GM23338 (cell line): ENCODE data around the gene GALNT9. TPM values are rescaled to one million over a fixed set of nuclear protein-coding genes. Genes with fewer than 3 reads are reported as not detected.

Experiments
- CREB1 ChIP-seq: fragments of 250-450 bp; sonication (Bioruptor Pico); IDR thresholded peaks from 2 replicates; pipeline ENCODE4 v1.5.0; 2020; ENCODE audit warnings: low read depth, mild to moderate bottlenecking, moderate library complexity
- EZH2 ChIP-seq: fragments of 200-600 bp; sonication (generic); IDR thresholded peaks from one replicate; pipeline ENCODE4 v1.8.0; 2017; ENCODE audit warnings: antibody characterized with exemption, mild to moderate bottlenecking, low read depth; ENCODE audit not compliant: unreplicated experiment
- EZH2phosphoT487 ChIP-seq: fragments of 200-600 bp; sonication (generic); IDR thresholded peaks from one replicate; pipeline ENCODE4 v1.8.1; 2018; ENCODE audit warnings: antibody characterized with exemption; ENCODE audit not compliant: unreplicated experiment
- POLR2AphosphoS5 ChIP-seq: IDR thresholded peaks from 2 replicates; pipeline ENCODE4 v1.6.1; 2016; ENCODE audit warnings: antibody characterized with exemption, low read depth
- REST ChIP-seq: IDR thresholded peaks from one replicate; pipeline ENCODE4 v1.6.1; 2018; ENCODE audit warnings: antibody characterized with exemption; ENCODE audit not compliant: unreplicated experiment
- ZNF331 ChIP-seq: fragments of 250-450 bp; sonication (Bioruptor Pico); IDR thresholded peaks from 2 replicates; pipeline ENCODE4 v1.5.0; 2020; ENCODE audit warnings: low read depth, mild to moderate bottlenecking, moderate library complexity
- polyA plus RNA-seq: library from polyadenylated mRNA; unstranded; fragments of >200 nt; fragmentation: Nextera tagmentation; extraction: Ambion mirVana; gene quantifications from 2 replicates; pipeline ENCODE4 v1.2.1, GENCODE V29; 2016
- total RNA-seq: library from RNA; depleted of rRNA; stranded (reverse); fragments of >200 nt; shearing (Covaris generic); gene quantifications from 2 replicates; pipeline ENCODE4 v1.2.3, GENCODE V29; 2014
- TF ChIP-seq, protein P1 (sequence below): fragments of 250-450 bp; sonication (Bioruptor Pico); IDR thresholded peaks from 2 replicates; pipeline ENCODE4 v1.5.0; 2020; ENCODE audit warnings: mild to moderate bottlenecking, moderate library complexity

GALNT9 gene
- total and polyA plus RNA-seq, 2 experiments from 2014 or later: 0.81 to 2.5 TPM

DNA sequence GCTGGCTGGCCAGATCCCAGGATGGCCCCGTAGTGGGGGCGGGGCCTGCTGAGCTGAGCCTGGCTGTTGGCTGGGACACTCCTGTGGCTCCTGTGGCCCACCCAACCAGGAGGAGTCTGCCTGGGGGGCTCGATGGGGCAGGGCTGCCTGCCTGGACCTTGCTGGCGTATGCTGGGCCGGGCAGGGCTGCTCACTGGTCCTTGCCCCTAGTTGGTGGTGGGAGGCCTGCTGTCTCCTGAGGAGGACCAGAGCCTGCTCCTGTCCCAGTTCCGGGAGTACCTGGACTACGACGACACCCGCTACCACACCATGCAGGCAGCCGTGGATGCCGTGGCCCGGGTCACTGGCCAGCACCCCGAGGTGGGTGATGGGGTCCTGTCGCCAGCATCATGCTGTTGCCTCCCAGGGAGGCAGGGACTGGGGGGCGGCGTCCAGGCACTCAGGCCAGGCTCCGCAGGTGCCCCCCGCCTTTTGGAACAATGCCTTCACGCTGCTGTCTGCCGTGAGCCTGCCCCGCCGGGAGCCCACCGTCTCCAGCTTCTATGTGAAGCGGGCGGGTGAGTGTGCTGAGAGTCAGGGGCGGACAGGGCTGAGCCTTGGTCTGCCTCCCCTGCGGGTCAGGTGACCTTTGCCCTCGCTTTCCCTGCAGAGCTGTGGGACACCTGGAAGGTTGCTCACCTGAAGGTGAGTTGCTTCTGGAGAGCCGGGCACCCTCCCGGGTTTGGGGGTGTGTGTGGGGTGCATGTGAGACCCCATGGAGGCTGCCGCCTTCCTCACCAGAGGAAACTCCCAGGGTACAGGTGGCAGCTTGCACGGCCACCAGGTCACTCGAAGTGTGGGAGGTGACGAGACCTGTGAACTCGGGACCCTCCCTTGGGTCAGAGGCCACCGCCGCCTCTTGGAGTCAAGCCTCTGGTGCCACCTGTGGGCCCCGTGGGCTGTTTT lies 181.7 kb downstream of the GALNT9 start (continued):
- TF ChIP-seq, protein P1, sequence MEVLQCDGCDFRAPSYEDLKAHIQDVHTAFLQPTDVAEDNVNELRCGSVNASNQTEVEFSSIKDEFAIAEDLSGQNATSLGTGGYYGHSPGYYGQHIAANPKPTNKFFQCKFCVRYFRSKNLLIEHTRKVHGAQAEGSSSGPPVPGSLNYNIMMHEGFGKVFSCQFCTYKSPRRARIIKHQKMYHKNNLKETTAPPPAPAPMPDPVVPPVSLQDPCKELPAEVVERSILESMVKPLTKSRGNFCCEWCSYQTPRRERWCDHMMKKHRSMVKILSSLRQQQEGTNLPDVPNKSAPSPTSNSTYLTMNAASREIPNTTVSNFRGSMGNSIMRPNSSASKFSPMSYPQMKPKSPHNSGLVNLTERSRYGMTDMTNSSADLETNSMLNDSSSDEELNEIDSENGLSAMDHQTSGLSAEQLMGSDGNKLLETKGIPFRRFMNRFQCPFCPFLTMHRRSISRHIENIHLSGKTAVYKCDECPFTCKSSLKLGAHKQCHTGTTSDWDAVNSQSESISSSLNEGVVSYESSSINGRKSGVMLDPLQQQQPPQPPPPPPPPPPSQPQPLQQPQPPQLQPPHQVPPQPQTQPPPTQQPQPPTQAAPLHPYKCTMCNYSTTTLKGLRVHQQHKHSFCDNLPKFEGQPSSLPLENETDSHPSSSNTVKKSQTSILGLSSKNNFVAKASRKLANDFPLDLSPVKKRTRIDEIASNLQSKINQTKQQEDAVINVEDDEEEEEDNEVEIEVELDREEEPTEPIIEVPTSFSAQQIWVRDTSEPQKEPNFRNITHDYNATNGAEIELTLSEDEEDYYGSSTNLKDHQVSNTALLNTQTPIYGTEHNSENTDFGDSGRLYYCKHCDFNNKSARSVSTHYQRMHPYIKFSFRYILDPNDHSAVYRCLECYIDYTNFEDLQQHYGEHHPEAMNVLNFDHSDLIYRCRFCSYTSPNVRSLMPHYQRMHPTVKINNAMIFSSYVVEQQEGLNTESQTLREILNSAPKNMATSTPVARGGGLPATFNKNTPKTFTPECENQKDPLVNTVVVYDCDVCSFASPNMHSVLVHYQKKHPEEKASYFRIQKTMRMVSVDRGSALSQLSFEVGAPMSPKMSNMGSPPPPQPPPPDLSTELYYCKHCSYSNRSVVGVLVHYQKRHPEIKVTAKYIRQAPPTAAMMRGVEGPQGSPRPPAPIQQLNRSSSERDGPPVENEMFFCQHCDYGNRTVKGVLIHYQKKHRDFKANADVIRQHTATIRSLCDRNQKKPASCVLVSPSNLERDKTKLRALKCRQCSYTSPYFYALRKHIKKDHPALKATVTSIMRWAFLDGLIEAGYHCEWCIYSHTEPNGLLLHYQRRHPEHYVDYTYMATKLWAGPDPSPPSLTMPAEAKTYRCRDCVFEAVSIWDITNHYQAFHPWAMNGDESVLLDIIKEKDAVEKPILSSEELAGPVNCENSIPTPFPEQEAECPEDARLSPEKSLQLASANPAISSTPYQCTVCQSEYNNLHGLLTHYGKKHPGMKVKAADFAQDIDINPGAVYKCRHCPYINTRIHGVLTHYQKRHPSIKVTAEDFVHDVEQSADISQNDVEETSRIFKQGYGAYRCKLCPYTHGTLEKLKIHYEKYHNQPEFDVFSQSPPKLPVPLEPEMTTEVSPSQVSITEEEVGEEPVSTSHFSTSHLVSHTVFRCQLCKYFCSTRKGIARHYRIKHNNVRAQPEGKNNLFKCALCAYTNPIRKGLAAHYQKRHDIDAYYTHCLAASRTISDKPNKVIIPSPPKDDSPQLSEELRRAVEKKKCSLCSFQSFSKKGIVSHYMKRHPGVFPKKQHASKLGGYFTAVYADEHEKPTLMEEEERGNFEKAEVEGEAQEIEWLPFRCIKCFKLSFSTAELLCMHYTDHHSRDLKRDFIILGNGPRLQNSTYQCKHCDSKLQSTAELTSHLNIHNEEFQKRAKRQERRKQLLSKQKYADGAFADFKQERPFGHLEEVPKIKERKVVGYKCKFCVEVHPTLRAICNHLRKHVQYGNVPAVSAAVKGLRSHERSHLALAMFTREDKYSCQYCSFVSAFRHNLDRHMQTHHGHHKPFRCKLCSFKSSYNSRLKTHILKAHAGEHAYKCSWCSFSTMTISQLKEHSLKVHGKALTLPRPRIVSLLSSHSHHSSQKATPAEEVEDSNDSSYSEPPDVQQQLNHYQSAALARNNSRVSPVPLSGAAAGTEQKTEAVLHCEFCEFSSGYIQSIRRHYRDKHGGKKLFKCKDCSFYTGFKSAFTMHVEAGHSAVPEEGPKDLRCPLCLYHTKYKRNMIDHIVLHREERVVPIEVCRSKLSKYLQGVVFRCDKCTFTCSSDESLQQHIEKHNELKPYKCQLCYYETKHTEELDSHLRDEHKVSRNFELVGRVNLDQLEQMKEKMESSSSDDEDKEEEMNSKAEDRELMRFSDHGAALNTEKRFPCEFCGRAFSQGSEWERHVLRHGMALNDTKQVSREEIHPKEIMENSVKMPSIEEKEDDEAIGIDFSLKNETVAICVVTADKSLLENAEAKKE (CRISPR knock-in tag): no peak
- no peak for TF ChIP-seq POLR2AphosphoS5
- no peak for TF ChIP-seq REST
- TF ChIP-seq EZH2phosphoT487: no peak
- no peak for TF ChIP-seq CREB1 (CRISPR knock-in tag)
- no peak for TF ChIP-seq ZNF331 (CRISPR knock-in tag)
- no peak for TF ChIP-seq EZH2
